Psoas muscle (tissue), 8 donors: ENCODE measurements around the gene APOBEC2. TPM values are rescaled to one million over a fixed set of nuclear protein-coding genes. Genes with fewer than 3 reads are reported as not detected.

Source experiments
- ATAC-seq, 4 donors: fragments of 200-7000 bp; cut with Tn5 transposase; one replicate each; pipeline ENCODE4 v1.9.1; 2020; ENCODE audit warnings: moderate library complexity in 3 of 4, mild to moderate bottlenecking in 2 of 4
- DNase-seq, 2 donors: peaks; one replicate each; pipeline ENCODE4 v3.0.0-alpha.2; 2020
- H3K27ac ChIP-seq: fragments of 200-600 bp; one replicate; pipeline ENCODE4 v1.8.0; 2022
- H3K27me3 ChIP-seq, 3 donors: fragments of 200-600 bp in 1 of 3; one replicate each; pipeline versions ENCODE4 v1.6.1 to v1.8.0; 2013 to 2022; ENCODE audit warnings: low read length in 2 of 3, mild to moderate bottlenecking in 2 of 3, moderate library complexity in 1 of 3; ENCODE audit not compliant: insufficient read depth in 3 of 3
- H3K36me3 ChIP-seq, 2 donors: fragments of 200-600 bp in 1 of 2; one replicate each; pipeline versions ENCODE4 v1.6.1 to v1.8.0; 2013 to 2022; ENCODE audit warnings: low read depth in 1 of 2, mild to moderate bottlenecking in 1 of 2, moderate library complexity in 1 of 2; ENCODE audit not compliant: insufficient read depth in 1 of 2
- H3K4me1 ChIP-seq: fragments of 200-600 bp; one replicate; pipeline ENCODE4 v1.8.0; 2022
- H3K4me3 ChIP-seq: fragments of 200-600 bp; one replicate; pipeline ENCODE4 v1.8.0; 2022; ENCODE audit warnings: mild to moderate bottlenecking
- H3K9me3 ChIP-seq: fragments of 200-600 bp; one replicate; pipeline ENCODE4 v1.8.0; 2022
- WGBS, 3 donors: extraction: QIAGEN DNeasy Blood & Tissue Kit; methylation state at CpG; one replicate each; pipeline versions ENCODE4 v1.1.6 to v1.1.7; 2013; 5-methylcytosine and 5-hydroxymethylcytosine counted together
- intact Hi-C, 2 donors: fragments of 100-400 bp; cut with DNase I; formaldehyde crosslinking; loops; one replicate each; pipeline versions ENCODE4 v1.11.0 to v1.14.2; 2022
- polyA plus RNA-seq, 3 donors: library from polyadenylated mRNA; stranded (reverse); fragments of 200-250 nt; gene quantifications; one replicate each; pipeline ENCODE4 v1.2.3, GENCODE V29; 2013
- total RNA-seq, 4 donors: library from RNA; stranded (reverse); fragmentation: NEBNext Ultra II Directional in 2 of 4; extraction: Animal tissue kit (Norgen Biotek cat#: 25700) in 2 of 4; gene quantifications; one replicate each; pipeline versions ENCODE4 v1.2.1 to v1.2.4, GENCODE V29; 2021 to 2023
- TF ChIP-seq, protein P1 (sequence below): fragments of 200-600 bp; IDR thresholded peaks from one replicate; pipeline ENCODE4 v1.8.0; 2022; ENCODE audit warnings: antibody characterized with exemption
- donor health status: healthy with polysubstance abuse.
- donor health status: DM: no; HTN: no; CAD: no; lungs with moderate emphysema.
- donor health status: Bipolar disorder and iron deficiency.
- donor health status: healthy.
- donor health status: DM: yes; HTN: yes; CAD: no.
- donor health status: DM: no; HTN: no; CAD: no.
- donor health status: DM: no; HTN: no; CAD: no.
- donor health status: DM: yes; HTN: yes; CAD: no.

The APOBEC2 gene
- total and polyA plus RNA-seq, 7 donors: 16.4 to 511 (median 141) TPM

DNA sequence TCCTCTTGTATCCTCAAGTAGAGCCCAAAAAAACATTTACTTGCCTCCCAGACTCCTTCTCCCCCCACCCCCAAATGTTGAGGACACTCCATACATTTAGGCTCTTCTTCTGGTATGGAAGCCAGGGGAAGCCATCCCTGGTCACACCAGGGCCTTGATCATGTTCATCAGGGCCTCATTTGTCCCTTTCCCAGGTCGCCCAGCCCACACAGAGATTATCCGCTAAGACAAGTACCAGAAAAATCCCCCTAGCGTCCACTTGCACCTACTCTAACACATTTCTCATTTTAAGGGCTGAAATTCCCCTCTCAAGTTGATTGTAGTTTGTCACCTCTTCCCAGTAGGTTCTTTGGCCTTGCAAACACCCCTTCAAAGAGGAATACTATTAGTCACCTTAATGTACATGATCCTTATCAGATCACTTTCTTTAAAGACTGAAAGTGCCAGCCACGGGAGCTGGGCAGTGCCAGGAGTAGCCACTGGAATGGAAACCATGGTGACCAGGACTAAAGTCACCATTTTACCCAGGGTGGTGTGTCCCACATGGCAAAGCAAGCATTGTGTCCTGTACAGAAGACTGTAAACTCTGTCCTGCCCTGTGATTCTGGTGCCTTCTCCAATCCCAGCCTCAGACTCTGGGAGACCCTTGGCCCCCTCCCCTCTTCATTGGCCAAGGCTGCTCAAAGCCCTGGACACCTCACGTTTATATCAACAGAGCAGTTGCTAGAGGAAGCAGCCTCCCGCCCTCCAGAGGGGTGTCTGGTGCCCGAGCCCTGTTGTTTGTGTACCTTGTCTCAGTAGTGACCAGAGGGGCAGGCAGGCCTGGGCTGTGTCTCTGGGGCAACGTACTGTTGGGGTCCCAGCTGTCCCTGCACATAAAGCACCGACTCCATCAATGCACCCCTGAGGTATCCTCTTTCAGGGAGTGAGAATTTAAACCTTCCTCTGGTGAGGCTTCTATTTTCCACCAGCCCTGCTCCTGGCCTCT lies 5.0 kb upstream of the APOBEC2 start:
- ATAC-seq: no peak
- WGBS, 3 donors: 42 to 55% (median 48%) methylated on average over 9 of the region's 9 CpGs
- TF ChIP-seq, protein P1, sequence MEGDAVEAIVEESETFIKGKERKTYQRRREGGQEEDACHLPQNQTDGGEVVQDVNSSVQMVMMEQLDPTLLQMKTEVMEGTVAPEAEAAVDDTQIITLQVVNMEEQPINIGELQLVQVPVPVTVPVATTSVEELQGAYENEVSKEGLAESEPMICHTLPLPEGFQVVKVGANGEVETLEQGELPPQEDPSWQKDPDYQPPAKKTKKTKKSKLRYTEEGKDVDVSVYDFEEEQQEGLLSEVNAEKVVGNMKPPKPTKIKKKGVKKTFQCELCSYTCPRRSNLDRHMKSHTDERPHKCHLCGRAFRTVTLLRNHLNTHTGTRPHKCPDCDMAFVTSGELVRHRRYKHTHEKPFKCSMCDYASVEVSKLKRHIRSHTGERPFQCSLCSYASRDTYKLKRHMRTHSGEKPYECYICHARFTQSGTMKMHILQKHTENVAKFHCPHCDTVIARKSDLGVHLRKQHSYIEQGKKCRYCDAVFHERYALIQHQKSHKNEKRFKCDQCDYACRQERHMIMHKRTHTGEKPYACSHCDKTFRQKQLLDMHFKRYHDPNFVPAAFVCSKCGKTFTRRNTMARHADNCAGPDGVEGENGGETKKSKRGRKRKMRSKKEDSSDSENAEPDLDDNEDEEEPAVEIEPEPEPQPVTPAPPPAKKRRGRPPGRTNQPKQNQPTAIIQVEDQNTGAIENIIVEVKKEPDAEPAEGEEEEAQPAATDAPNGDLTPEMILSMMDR: no peak

DNA sequence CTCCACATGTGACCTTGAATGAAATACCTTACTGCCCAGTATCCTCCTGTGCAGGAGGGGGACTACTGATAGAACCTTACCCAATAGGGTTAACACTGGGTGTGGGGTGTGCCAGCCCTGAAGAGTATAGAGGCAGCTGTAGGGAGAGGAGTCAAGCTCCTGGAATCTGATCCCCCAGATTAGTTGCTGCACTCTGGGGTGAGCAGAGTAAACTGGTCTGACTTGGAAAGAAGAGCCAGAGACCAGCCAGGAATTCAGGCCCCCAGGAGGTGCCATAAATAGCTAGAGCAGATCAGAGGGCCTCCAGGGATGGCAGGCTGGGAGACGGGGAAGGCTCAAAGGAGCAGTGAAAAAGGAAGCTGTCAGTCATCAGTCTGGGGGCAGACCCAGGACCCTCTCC lies 3.5 kb upstream of the APOBEC2 start:
- H3K4me3 ChIP-seq: no peak overlapping the region
- no peaks in the 10 kb centered on the region for H3K36me3 ChIP-seq
- no peak for DNase-seq
- 8 to 40% (median 30%) methylated on average over 1 of the region's 1 CpG for WGBS, 3 donors
- H3K4me1 ChIP-seq: peaks cover 28% of the 10 kb centered on the region
- peak overlapping the region; percentile 99 for H3K27ac ChIP-seq
- TF ChIP-seq, protein P1: no peak
- H3K9me3 ChIP-seq: no peaks in the 10 kb centered on the region
- intact Hi-C loops: no loop called here
- peak; percentile 16 to 20 (median 18) for ATAC-seq
- H3K27me3 ChIP-seq: no peaks in the 10 kb centered on the region

More for the DNA sequence above, 5.0 kb upstream of the APOBEC2 start:
- no peaks in the 10 kb centered on the region for H3K9me3 ChIP-seq
- no peak overlapping the region for H3K4me3 ChIP-seq
- peaks cover 28% of the 10 kb centered on the region for H3K4me1 ChIP-seq
- H3K27ac ChIP-seq: peak overlapping the region; percentile 99
- no peaks in the 10 kb centered on the region for H3K27me3 ChIP-seq
- H3K36me3 ChIP-seq: no peaks in the 10 kb centered on the region
- DNase-seq: no peak
- intact Hi-C loops: no loop called here

DNA sequence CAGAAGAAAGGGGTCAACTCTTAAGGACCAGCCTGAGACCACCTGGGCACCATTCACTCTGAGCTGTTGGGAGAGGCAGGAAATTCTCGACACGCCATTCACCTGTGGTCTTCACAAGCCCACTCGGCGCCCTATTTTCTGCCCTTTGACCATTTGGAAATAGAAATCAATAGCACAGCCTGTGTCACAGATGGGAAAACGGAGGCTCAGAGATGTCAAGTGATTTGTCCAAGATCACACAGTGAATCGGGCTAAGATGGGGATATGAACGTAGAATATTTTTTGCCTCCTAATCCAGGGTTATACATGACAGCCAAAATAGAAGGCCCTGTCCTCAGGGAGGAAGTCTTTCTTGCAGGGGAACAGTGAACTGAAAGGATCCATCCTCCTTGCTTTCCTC lies 3.0 kb upstream of the APOBEC2 start:
- 45 to 66% (median 48%) methylated on average over 7 of the region's 7 CpGs for WGBS, 3 donors
- ATAC-seq: no peak
- Histone ChIP-seq H3K4me3 (no peak overlapping the region), H3K9me3 (no peaks in the 10 kb centered on the region), H3K36me3 (no peaks in the 10 kb centered on the region), H3K27ac (peak overlapping the region; percentile 99), H3K27me3 (no peaks in the 10 kb centered on the region), H3K4me1 (peaks cover 28% of the 10 kb centered on the region)
- TF ChIP-seq, protein P1: no peak
- no peak for DNase-seq
- intact Hi-C loops: no loop called here

GRCh38 chr6:41050536-41050935 lies 2.5 kb upstream of the APOBEC2 start:
- intact Hi-C loops: no loop called here
- WGBS, 3 donors: 79 to 86% (median 80%) methylated on average over 3 of the region's 3 CpGs

More at GRCh38 chr6:41050536-41050935, 2.5 kb upstream of the APOBEC2 start:
- Histone ChIP-seq H3K36me3 (peaks cover 0 to 3% of the 10 kb centered on the region in 2 donors), H3K4me1 (peaks cover 28% of the 10 kb centered on the region), H3K4me3 (no peak overlapping the region), H3K9me3 (no peaks in the 10 kb centered on the region), H3K27ac (peak overlapping the region; percentile 99), H3K27me3 (no peaks in the 10 kb centered on the region)
- TF ChIP-seq, protein P1: no peak
- ATAC-seq (no peak), DNase-seq (no peak)
